Measurements from ENCODE around the gene CP.

CP gene

DNA sequence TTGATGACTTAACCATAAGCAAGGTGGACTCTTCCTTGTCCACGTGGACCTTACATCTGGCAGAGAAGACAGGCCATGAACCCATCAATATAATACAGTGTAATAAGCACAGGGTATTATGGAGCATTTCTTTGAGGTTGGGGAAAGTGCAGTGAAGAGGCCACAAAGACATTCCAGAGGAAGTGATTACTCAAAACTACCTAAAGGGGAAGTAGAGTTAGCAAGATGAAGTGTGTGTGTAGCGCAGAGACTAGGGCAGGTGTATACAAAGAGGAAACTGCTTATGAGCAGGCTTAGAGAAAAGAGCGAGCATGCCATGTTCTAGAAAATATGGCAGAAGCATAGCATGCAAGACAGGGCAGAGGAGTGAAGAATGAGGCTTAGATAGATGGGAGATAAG is 17.9 kb downstream of the CP start:
- TF ChIP-seq POLR2AphosphoS5 (IDR thresholded peaks at IDR 0.05; ENCODE audit: low read depth) (peak; percentile 64), SPI1 (IDR thresholded peaks at IDR 0.05; ENCODE audit: borderline replicate concordance, low read depth) (peak; percentile 93)
- TF ChIP-seq, protein P1, sequence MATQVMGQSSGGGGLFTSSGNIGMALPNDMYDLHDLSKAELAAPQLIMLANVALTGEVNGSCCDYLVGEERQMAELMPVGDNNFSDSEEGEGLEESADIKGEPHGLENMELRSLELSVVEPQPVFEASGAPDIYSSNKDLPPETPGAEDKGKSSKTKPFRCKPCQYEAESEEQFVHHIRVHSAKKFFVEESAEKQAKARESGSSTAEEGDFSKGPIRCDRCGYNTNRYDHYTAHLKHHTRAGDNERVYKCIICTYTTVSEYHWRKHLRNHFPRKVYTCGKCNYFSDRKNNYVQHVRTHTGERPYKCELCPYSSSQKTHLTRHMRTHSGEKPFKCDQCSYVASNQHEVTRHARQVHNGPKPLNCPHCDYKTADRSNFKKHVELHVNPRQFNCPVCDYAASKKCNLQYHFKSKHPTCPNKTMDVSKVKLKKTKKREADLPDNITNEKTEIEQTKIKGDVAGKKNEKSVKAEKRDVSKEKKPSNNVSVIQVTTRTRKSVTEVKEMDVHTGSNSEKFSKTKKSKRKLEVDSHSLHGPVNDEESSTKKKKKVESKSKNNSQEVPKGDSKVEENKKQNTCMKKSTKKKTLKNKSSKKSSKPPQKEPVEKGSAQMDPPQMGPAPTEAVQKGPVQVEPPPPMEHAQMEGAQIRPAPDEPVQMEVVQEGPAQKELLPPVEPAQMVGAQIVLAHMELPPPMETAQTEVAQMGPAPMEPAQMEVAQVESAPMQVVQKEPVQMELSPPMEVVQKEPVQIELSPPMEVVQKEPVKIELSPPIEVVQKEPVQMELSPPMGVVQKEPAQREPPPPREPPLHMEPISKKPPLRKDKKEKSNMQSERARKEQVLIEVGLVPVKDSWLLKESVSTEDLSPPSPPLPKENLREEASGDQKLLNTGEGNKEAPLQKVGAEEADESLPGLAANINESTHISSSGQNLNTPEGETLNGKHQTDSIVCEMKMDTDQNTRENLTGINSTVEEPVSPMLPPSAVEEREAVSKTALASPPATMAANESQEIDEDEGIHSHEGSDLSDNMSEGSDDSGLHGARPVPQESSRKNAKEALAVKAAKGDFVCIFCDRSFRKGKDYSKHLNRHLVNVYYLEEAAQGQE (IDR thresholded peaks at IDR 0.05; ENCODE audit: insufficient replicate concordance, low read depth), result no peak
- DNase-seq (ENCODE audit: low read depth in 1 of 2, low spot score in 1 of 2), result peak; percentile 27 to 79

DNA sequence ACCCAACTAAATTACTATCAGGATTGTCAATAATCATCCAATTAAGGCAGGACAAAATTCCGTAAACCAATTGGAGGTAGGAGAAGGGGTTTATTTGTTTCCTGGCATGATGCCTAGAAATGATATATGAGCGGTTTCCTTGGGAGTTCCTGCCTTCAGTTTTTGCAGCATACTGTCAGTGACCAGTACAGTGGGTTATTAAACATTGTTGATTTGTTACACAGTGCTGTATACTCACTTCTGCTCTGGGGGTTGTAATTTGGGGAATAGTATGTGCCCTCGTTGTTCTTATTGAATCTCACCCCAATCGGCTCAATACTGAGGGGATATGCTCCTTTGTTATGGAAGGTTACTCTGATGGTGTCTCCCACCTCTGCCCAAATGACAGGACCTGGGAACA is 22.2 kb downstream of the CP start:
- no peak overlapping the region for H3K27ac ChIP-seq (replicated peaks)
- H3K4me3 ChIP-seq (replicated peaks; ENCODE audit: insufficient read depth, low read length), result no peak overlapping the region
- TF ChIP-seq, protein P2, sequence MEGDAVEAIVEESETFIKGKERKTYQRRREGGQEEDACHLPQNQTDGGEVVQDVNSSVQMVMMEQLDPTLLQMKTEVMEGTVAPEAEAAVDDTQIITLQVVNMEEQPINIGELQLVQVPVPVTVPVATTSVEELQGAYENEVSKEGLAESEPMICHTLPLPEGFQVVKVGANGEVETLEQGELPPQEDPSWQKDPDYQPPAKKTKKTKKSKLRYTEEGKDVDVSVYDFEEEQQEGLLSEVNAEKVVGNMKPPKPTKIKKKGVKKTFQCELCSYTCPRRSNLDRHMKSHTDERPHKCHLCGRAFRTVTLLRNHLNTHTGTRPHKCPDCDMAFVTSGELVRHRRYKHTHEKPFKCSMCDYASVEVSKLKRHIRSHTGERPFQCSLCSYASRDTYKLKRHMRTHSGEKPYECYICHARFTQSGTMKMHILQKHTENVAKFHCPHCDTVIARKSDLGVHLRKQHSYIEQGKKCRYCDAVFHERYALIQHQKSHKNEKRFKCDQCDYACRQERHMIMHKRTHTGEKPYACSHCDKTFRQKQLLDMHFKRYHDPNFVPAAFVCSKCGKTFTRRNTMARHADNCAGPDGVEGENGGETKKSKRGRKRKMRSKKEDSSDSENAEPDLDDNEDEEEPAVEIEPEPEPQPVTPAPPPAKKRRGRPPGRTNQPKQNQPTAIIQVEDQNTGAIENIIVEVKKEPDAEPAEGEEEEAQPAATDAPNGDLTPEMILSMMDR (IDR thresholded peaks at IDR 0.05; ENCODE audit: insufficient read depth, low read length), result no peak
- TF ChIP-seq, protein P1 (IDR thresholded peaks at IDR 0.05; ENCODE audit: insufficient replicate concordance, low read depth), result no peak
- no peak for TF ChIP-seq GABPA (IDR thresholded peaks at IDR 0.05; ENCODE audit: low read depth)
- TF ChIP-seq SPI1 (IDR thresholded peaks at IDR 0.05; ENCODE audit: borderline replicate concordance, low read depth), result no peak
- TF ChIP-seq POLR2AphosphoS5 (IDR thresholded peaks at IDR 0.05; ENCODE audit: low read depth), result no peak

More for the DNA sequence above, 17.9 kb downstream of the CP start:
- no peak overlapping the region for H3K27ac ChIP-seq (replicated peaks)
- no peak overlapping the region for H3K4me3 ChIP-seq (replicated peaks; ENCODE audit: insufficient read depth, low read length)
- no peaks in the 10 kb centered on the region for H3K27me3 ChIP-seq (ENCODE audit: insufficient read depth, poor library complexity, severe bottlenecking)

DNA sequence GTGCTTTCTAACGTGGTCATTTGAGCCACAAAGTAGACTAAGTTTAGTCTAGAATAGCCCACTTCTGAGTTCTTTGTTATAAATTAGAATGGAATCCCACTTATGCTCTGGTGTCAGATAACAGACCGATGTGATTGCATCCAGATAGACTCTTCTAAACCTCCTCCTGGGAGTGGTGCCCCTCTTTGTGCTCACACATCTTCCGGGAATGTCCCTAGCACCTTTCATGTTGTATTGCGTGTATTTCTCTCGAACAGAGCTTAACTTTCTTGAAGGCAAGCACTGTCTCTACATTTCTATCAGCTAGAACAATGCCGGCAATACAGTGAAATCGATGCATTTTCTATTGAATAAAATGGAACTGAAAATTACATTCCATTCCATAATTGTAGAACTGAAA is 23.0 kb downstream of the CP start:
- no peak for DNase-seq (ENCODE audit: low read depth in 1 of 2, low spot score in 1 of 2)
- no peak overlapping the region for H3K4me3 ChIP-seq (replicated peaks; ENCODE audit: insufficient read depth, low read length)

More for the DNA sequence above, 22.2 kb downstream of the CP start:
- no peaks in the 10 kb centered on the region for H3K27me3 ChIP-seq (ENCODE audit: insufficient read depth, poor library complexity, severe bottlenecking)
- DNase-seq (ENCODE audit: low read depth in 1 of 2, low spot score in 1 of 2), result no peak

More for the DNA sequence above, 23.0 kb downstream of the CP start:
- TF ChIP-seq POLR2AphosphoS5 (IDR thresholded peaks at IDR 0.05; ENCODE audit: low read depth) (no peak), GABPA (IDR thresholded peaks at IDR 0.05; ENCODE audit: low read depth) (no peak), SPI1 (IDR thresholded peaks at IDR 0.05; ENCODE audit: borderline replicate concordance, low read depth) (no peak)
- TF ChIP-seq, protein P2 (IDR thresholded peaks at IDR 0.05; ENCODE audit: insufficient read depth, low read length), result no peak
- TF ChIP-seq, protein P1 (IDR thresholded peaks at IDR 0.05; ENCODE audit: insufficient replicate concordance, low read depth), result no peak
- H3K27ac ChIP-seq (replicated peaks), result no peak overlapping the region
- no peaks in the 10 kb centered on the region for H3K27me3 ChIP-seq (ENCODE audit: insufficient read depth, poor library complexity, severe bottlenecking)

Measured in HL-60 (cell line).